ENCODE results near the gene USP17L10. TPM values are rescaled to one million over a fixed set of nuclear protein-coding genes. Genes with fewer than 3 reads are reported as not detected.
"Not testable (repeated sequence)": the region's sequence is repeated elsewhere in the genome, so short reads cannot be mapped to it uniquely, and the experiment has no call there.

USP17L10 gene, protein sequence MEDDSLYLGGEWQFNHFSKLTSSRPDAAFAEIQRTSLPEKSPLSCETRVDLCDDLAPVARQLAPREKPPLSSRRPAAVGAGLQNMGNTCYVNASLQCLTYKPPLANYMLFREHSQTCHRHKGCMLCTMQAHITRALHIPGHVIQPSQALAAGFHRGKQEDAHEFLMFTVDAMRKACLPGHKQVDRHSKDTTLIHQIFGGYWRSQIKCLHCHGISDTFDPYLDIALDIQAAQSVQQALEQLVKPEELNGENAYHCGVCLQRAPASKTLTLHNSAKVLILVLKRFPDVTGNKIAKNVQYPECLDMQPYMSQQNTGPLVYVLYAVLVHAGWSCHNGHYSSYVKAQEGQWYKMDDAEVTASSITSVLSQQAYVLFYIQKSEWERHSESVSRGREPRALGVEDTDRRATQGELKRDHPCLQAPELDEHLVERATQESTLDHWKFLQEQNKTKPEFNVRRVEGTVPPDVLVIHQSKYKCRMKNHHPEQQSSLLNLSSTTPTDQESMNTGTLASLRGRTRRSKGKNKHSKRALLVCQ
- not detected for total RNA-seq
- long read RNA-seq, donor 1: 0 reads
- long read RNA-seq, donor 2: 0 reads

DNA sequence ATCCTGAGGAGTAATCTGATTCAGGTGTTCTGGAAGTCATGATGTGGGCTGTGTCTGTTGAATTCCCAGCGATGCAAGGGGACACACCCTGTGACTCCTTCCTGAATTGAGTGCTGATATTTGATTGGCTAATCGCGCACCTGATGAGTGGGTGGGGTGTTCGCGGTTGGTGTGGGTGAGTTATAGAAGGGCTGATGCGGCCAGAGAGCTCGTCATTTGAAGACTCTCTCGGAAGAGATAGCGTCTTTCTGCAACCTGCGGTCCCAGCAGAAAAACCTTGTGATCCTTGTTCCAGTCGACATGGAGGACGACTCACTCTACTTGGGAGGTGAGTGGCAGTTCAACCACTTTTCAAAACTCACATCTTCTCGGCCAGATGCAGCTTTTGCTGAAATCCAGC lies at the start of gene USP17L10:
TSS of gene USP17L10 (plus strand) at position 301 of the 400 bp plus-strand sequence. CDS start at position 301, 0 bp downstream.
- DNase-seq (ENCODE audit: low spot score); intact Hi-C loops (cut with DNase I): not testable (repeated sequence)

DNA sequence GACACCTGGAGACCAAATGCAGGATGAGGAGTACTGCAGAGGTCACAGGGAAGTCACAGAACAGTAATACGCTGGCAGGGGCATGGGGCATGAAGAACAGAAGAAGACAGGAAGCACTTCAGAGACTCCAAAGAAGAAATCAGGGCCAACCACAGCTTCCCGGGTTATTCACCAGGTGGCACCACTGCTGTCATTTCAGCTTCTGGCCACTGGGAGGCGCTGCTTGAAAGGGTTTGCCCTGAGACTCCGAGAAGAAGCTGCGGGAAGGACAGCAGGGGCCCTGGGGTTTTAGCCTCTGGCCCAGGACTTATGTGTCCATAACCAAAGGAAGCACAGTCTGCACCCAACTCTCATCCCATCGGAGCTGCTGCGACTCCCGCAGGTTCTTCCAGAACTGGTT lies 44.5 kb upstream of the USP17L10 start:
- intact Hi-C loops (cut with DNase I); DNase-seq (ENCODE audit: low spot score): not testable (repeated sequence)

GRCh38 chr4:9169791-9170459 lies 40.5 kb upstream of the USP17L10 start, which contains the start of gene FAM90A26:
Gene FAM90A26 (plus strand): TSS chr4:9170409. CDS start chr4:9173173, 2,764 bp downstream.
- intact Hi-C loops (cut with DNase I); DNase-seq (ENCODE audit: low spot score): not testable (repeated sequence)

DNA sequence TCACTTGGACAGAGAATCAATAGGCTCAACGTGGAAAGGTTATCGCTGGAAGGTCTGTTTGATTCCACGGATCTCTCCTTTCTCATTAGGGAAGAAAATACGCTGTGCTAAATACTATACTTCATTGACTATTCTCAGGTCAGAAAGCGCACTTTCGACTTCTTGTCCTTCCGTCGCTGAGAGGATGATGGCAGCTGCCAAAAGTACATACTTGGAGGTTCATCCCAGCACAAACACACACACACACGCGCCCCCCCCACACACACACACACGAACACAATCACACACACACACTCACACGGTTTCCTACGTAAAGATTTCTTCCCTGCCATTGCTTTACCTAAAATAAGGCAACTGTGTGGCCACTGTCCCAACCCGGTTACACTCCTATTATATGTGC lies 4.2 kb downstream of the USP17L10 start:
- DNase-seq (ENCODE audit: low spot score): peak; percentile 64
- intact Hi-C loops (cut with DNase I): not testable (repeated sequence)

GRCh38 chr4:9215105-9215504 lies 4.6 kb downstream of the USP17L10 start, which contains the start of gene USP17L11:
Gene USP17L11 (plus strand): TSS chr4:9215405. CDS start chr4:9215405, 0 bp downstream.
- intact Hi-C loops (cut with DNase I); DNase-seq (ENCODE audit: low spot score): not testable (repeated sequence)

DNA sequence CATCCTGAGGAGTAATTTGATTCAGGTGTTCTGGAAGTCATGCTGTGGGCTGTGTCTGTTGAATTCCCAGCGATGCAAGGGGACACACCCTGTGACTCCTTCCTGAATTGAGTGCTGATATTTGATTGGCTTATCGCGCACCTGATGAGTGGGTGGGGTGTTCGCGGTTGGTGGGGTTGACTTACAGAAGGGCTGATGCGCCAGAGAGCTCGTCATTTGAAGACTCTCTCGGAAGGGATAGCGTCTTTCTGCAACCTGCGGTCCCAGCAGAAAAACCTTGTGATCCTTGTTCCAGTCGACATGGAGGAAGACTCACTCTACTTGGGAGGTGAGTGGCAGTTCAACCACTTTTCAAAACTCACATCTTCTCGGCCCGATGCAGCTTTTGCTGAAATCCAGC lies 9.4 kb downstream of the USP17L10 start, which contains the start of gene USP17L12:
TSS of gene USP17L12 (plus strand) at position 301 of the 400 bp plus-strand sequence. CDS start at position 301, 0 bp downstream.
- DNase-seq (ENCODE audit: low spot score); intact Hi-C loops (cut with DNase I): not testable (repeated sequence)

DNA sequence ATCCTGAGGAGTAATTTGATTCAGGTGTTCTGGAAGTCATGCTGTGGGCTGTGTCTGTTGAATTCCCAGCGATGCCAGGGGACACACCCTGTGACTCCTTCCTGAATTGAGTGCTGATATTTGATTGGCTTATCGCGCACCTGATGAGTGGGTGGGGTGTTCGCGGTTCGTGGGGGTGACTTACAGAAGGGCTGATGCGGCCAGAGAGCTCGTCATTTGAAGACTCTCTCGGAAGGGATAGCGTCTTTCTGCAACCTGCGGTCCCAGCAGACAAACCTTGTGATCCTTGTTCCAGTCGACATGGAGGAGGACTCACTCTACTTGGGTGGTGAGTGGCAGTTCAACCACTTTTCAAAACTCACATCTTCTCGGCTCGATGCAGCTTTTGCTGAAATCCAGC lies 14.1 kb downstream of the USP17L10 start, which contains the start of gene USP17L13:
TSS of gene USP17L13 (plus strand) at position 301 of the 400 bp plus-strand sequence. CDS start at position 301, 0 bp downstream.
- DNase-seq (ENCODE audit: low spot score); intact Hi-C loops (cut with DNase I): not testable (repeated sequence)

DNA sequence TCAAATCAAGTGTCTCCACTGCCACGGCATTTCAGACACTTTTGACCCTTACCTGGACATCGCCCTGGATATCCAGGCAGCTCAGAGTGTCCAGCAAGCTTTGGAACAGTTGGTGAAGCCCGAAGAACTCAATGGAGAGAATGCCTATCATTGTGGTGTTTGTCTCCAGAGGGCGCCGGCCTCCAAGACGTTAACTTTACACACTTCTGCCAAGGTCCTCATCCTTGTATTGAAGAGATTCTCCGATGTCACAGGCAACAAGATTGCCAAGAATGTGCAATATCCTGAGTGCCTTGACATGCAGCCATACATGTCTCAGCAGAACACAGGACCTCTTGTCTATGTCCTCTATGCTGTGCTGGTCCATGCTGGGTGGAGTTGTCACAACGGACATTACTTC lies 19.8 kb downstream of the USP17L10 start:
- DNase-seq (ENCODE audit: low spot score); intact Hi-C loops (cut with DNase I): not testable (repeated sequence)

DNA sequence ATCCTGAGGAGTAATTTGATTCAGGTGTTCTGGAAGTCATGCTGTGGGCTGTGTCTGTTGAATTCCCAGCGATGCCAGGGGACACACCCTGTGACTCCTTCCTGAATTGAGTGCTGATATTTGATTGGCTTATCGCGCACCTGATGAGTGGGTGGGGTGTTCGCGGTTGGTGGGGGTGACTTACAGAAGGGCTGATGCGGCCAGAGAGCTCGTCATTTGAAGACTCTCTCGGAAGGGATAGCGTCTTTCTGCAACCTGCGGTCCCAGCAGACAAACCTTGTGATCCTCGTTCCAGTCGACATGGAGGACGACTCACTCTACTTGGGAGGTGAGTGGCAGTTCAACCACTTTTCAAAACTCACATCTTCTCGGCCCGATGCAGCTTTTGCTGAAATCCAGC lies 23.6 kb downstream of the USP17L10 start, which contains the start of gene USP17L15:
TSS of gene USP17L15 (plus strand) at position 301 of the 400 bp plus-strand sequence. CDS start at position 301, 0 bp downstream.
- intact Hi-C loops (cut with DNase I); DNase-seq (ENCODE audit: low spot score): not testable (repeated sequence)

- intact Hi-C loops (cut with DNase I); DNase-seq (ENCODE audit: low spot score): not testable (repeated sequence)
Observed at GRCh38 chr4:9238461-9238860, 28.0 kb downstream of the USP17L10 start.

GRCh38 chr4:9243579-9243978 lies 33.1 kb downstream of the USP17L10 start, which contains the start of gene USP17L17:
Gene USP17L17 (plus strand): TSS chr4:9243879. CDS start chr4:9243879, 0 bp downstream.
- intact Hi-C loops (cut with DNase I): not testable (repeated sequence)

GRCh38 chr4:9247953-9248680 lies 37.7 kb downstream of the USP17L10 start, which contains the start of gene USP17L18:
Gene USP17L18 (plus strand): TSS chr4:9248630. CDS start chr4:9248630, 0 bp downstream.
- DNase-seq (ENCODE audit: low spot score): peak; percentile 77

More at GRCh38 chr4:9243579-9243978, 33.1 kb downstream of the USP17L10 start, which contains the start of gene USP17L17:
- not testable (repeated sequence) for DNase-seq (ENCODE audit: low spot score)

DNA sequence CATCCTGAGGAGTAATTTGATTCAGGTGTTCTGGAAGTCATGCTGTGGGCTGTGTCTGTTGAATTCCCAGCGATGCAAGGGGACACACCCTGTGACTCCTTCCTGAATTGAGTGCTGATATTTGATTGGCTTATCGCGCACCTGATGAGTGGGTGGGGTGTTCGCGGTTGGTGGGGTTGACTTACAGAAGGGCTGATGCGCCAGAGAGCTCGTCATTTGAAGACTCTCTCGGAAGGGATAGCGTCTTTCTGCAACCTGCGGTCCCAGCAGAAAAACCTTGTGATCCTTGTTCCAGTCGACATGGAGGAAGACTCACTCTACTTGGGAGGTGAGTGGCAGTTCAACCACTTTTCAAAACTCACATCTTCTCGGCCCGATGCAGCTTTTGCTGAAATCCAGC lies 42.6 kb downstream of the USP17L10 start, which contains the start of gene USP17L19:
TSS of gene USP17L19 (plus strand) at position 301 of the 400 bp plus-strand sequence. CDS start at position 301, 0 bp downstream.
- intact Hi-C loops (cut with DNase I); DNase-seq (ENCODE audit: low spot score): not testable (repeated sequence)

More at GRCh38 chr4:9247953-9248680, 37.7 kb downstream of the USP17L10 start, which contains the start of gene USP17L18:
- intact Hi-C loops (cut with DNase I): not testable (repeated sequence)

GRCh38 chr4:9257824-9258223 lies 47.4 kb downstream of the USP17L10 start, which contains the start of gene USP17L20:
Gene USP17L20 (plus strand): TSS chr4:9258124. CDS start chr4:9258124, 0 bp downstream.
- intact Hi-C loops (cut with DNase I); DNase-seq (ENCODE audit: low spot score): not testable (repeated sequence)
